Endothelial cell of hepatic sinusoid (primary cell): ENCODE data around the gene ADAR.

Source experiments
- in situ Hi-C: cut with HindIII; loops from 2 replicates; pipeline ENCODE4 v1.10.0; 2017; ENCODE audit warnings: low sequenced_read_pairs

ADAR gene

DNA sequence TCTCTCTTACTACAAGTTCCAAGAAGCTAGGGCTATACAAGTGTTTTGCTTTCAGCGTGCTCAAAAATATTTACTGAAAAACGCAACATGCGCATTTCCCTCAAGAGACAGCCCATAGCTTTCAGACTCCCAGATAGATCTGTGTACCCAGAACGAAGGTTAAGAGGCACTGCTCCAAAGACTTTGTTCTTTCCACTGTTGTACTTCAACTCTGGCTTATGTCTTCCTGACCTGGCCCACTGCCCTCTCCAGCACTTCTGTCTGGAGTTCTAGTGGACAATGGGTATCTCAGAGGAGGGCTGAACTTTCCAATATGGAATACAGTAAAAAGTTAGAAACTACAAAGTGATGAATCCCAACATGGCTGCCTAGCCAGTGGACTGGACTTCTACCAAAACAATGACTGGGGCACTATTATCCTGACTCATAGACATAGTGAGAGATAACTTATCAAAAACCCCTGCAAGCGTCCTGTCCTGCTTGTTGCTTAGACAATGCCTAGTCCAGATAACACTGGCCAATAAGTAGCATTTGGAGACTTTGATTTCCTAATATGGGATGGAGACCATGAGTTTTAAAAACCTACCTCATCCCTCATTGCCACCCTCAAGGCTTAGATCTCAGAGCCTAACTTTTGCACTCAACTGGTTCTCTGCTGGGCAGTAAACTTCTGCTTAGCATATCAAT is 8.8 kb upstream of the ADAR start:
- in situ Hi-C loops: no loop called here

DNA sequence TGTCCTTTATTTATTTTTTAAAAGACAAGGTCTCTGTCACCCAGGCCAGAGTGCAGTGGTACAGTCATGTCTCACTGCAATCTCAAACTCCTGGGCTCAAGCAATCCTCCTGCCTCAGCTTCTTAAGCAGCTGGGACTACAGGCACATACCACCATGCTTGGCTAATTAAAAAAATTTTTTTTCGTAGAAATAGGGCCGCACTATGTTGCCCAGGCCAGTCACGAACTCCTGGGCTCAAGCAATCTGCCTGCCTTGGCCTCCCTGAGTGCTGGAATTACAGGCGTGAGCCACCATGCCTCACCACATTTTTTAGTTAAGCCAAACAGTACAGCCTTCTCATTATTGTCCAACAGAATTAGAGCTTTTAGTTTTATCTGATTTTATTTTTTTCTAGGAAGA is 7.4 kb upstream of the ADAR start:
- in situ Hi-C loops: no loop called here

DNA sequence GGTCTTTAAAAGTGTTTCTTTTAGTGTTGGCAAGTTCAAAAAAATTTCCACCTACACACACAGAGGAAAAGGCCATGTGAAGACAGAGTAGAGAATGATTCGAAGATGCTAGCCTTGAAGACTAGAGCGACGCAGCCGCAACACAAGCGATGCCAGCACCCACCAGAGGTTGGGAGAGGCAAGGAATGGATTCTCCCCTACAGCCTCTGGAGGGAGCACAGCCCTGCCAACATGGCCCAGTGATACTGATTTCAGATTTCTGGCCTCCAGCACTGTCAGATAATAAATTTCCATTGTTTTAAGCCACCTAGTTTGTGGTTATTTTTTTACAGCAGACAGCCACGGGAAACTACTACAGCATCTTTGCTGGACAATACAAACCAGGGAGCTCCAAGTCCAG is 6.9 kb upstream of the ADAR start:
- in situ Hi-C loops: no loop called here

DNA sequence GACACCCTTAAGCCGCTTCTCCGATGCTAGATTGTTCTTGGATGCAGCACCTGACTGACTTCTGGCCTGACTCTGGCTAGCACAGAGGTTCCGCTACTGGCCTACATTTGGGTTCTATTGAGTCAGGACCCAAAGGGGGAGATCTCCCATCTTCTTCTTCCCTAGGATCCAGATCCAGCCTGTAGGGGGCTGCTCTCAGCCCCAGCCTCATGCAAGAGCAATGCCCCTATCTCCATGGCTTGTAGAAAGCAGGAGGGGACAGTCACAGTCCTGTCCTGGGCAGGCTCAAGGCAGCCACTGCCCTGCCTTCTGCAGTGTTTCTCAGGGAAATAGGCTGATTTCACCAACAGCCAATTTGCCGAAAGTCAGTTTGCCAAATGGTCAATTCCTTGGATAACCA is 6.3 kb upstream of the ADAR start:
- in situ Hi-C loops: no loop called here

DNA sequence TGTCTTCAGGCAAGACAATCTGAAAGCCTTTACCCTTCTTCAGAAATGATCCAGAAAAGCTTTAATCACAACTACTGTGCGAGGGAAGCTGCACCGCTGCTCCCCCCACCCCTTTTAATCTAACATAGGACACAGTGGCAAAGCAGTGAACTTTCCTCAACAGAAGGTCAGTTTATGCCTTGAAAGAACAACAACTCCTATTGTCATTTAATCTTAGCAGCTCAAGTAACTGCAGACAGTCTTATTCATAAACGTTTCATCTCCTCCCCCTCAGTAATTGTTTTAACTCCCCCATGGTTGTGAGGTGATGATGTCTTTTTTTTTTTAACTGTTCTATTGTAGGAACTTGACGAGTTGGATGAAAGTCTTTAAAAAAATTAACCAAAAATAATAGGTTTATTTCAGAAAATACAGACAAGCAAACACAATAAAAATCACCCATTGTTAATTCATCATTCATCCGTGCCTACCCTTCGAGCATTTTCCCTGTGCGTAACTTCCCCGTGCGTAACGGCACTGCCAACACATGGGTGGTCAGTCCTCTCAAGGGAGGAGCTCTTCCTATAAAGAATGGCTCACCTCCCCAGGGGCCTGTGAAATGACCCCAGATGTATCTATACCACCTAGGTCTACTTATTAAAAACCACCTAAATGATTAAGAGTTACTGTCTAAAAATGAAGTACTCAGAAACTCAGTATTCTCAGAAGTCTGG is 3.3 kb upstream of the ADAR start:
- in situ Hi-C loops: no loop called here

DNA sequence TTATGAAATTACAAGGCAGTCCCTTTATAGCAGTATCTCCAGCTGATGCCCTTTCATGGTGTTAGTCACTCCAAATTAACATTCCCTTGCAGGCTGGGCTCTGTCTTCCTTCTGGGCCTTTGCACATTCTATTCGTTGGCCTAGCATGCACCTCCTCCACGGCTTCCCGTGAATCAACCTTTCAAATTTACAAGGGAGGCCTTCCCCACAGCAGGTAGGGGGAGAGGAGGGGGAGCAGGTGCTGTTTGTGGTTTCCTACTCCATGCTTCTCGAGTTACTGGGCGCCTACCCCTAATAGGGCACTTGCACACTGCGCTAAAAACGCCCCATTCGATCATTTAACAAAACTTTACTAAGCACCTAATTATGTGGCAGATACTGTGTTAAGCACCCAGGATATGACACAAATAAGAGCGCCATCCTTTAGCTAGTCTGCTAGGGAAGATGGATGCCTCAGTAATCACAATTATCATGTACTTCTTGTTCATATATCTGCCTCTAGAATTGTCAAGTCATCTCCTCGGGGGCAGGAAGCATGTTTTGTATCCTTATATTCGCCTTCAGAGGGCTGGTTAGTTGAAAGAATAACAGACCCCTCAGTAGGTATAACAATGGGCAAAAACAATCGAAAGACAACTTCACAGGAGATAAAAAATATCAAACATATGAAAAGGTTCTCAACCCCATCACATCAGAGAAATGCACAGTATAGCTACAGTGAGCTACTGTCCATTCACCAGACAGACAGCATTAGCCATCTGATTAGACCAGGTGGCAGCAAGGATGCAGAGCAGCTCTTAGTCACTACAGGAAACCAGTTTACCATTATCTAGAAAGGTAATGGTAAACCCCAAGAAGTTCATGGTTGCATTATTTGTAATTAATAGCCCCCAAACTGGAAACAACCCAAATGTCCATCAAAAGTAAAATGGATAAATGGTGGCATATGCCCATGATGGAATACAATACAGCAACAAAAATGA is 1.7 kb upstream of the ADAR start:
- in situ Hi-C loops: no loop called here

DNA sequence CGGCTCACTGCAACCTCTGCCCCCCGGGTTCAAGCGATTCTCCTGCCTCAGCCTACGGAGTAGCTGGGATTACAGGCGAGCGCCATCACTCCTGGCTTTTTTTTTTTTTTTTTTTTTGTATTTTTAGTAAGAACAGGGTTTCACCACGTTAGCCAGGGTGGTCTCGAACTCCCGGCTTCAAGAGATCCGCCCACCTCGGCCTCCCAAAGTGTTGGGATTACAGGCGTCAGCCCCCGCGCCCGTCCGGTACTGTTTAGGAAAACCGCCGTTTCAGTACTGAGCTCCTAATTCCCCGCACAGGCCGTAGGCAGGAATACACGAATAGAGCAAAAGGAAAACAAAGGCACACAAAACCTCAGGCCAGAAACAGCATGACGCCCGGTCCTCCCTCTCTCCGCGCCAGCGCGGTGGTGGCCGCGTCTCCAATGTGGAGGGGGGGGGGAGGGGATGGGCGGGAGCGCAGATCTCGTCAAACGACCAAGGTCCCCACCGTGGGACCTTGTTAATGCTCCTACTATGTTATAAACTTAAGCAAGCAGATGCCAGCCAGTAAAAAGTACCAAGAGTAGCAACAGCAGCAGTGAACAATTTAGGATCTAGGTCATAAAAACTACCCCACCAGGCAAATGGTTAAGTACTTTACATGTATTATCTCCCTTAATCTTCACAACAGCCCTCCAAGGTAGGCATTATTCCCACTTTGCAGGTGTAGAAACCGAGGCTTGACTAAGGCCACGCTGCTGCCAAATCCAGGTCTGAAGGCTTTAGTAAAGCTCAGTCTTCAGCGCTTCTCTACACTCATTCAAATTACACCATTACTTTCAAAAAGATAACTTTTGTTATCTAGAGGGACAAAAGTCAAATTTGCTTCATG is 648 bp upstream of the ADAR start:
- in situ Hi-C loops: no loop called here

DNA sequence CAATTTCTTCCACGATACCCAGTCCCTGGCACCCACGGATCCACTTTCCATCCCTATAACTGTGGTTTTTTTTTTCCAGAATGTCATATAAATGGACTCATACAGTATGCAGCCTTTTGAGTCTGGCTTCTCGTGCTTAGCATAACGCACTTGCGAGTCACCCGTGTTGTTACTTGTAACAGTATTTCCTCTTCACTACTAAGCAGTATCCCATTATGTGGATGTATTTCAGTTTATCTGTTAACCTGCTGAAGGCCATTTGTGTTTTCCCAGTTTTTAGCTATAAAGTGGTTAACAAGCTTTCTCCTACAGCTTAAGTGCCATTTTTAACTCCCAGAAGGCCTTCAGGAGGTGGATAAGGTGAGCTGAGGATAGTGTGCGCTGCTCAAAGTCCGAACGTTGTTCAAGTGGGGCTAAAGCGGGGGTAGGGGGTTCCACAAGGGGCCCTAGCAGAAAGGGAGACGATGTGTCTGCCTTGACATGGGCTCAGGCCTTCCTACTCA is 829 bp downstream of the ADAR start:
- in situ Hi-C loops: no loop called here

DNA sequence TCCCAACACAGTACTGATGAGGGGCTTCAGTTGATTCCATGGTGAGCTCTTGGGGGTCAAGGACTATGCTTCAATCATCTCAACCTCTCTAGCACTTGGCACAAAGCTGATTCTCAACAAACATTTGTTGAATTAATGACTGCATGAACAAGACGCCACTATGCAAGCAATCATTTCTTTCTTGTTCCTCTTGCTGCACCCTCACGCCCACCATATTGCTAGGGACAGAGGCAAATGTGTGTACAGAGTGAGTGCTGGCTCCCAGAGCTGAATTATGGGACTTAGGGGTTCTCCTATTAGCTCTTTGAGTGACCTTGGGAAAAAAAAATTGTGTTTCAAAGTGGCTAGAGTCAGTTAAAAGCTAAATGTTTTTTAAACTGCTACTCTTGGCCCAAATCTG is 2.5 kb downstream of the ADAR start:
- in situ Hi-C loops: no loop called here

DNA sequence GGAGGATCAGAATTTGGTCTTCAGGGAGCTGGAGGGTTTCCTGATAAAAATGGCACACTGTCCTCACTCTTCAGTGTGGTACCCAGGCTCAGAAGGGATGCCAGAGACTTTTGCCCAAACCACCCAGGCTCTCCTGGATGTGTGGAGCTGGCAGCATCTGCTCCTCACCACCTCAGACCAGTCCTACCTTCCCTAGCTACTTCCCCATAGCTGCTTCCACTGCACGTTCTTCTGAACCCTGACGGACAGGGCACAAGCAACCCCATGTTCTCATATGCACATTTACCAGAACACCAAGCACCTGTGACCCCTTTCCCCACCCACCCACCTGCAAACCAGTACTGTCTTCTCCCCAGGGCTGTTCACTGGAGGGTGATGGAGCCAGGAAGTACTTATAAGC is 4.7 kb downstream of the ADAR start:
- in situ Hi-C loops: no loop called here

DNA sequence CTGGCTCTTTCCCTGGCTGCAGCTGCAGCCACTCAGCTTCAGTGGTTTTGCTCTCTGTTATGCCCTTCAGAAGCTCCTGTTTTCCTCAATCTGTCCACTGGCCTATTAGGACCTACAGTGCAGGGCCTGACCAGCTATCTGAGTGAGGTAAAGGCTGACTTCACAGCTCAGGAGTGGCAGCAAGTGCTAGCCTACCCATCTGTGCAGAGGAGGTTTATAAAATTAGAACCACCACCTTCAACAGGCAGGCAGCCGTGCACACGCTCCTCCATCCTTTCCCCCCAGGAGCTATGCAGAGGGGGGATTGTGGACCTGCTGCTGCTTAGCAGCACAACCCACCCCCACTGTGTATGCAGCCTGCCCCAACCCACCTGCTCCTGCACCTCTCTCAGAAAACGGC is 8.3 kb downstream of the ADAR start:
- in situ Hi-C loops: no loop called here

DNA sequence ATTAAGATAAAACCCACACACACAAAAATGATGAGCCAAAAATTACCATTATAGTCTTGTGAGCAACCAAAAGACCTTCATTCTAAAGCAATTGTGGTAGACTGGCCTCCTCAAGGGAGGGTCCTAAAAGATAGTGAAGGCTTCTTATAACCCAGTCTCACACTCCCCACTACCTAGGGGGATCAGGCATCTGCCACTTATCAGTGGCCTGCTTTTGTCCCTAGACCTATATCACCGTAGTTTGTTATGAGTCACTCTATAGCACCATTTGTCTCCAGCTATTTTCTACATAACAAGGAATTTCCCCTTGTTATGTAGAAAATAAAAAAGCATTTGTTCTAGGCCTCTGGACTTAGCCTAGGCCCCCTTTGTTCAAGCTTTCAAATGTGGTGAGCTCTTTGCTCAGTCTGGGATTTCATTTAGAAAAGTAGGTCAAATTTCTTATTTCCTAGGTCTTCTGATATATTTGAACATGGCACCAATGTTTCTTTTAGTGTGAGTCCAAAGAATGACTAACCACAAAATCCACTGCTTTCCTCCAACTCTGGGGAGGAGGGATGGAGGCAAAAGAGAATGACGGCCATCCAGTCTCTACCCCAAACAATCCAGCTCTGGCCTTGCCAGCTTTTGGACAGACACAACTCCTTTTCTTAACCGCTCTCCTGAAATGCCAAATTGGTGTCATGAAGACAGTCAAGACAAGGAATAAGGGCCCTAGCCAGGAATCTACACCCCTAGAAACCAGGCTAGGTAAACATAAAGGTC is 8.9 kb downstream of the ADAR start:
- in situ Hi-C loops: no loop called here

DNA sequence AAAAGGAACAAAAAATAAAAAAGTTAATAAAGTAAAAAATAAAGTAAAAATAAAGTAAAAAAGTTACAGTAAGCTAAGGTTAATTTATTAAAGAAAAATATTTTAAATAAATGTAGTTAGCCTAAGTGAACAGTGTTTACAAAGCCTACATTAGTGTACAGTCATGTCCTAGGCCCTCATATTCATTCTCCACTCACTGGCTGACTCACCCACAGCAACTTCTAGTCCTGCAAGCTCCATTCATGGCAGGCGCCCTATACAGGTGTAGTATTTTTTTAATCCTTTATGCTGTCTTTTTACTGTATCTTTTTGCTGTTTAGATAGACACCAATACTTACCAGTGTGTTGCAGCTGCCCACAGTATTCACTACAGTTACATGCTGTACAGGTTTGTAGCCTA is 12.4 kb downstream of the ADAR start:
- in situ Hi-C loops: no loop called here

DNA sequence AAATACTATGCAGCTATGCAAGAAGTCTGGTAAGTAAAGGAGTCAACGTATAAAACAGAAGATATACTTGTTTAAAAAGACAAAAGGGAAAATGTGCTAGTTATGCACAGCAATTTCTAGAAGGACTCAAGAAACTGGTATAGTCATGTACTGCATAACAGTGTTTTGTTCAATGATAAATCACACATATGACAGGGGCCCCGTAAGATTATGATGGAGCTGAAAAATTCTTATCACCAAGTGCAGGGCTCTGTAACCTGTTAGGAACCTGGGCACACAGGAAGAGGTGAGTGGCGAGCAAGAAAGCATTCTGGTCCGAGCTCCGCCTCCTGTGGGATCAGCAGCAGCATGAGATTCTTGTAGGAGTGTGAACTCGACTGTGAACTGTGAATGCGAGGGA is 13.2 kb downstream of the ADAR start:
- in situ Hi-C loops: no loop called here

DNA sequence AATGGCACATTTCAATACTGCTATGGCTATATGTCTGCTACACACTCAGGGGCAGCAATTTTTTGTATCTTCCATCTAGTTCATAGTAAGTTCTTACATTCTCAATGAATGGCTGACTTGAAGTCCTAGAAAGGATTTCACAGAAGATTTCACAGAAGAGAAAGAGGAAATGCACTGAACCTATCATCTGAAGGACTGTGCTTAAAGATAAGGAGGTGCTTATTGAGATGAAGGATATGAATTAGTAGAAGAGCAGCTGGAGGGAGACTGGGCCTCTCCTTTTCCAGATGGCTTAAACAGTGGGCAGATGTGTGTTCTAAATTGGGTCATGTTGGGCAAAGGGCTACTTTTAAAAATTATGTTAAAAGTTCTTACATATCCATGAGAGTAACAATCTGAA is 14.6 kb downstream of the ADAR start:
- in situ Hi-C loops: no loop called here

DNA sequence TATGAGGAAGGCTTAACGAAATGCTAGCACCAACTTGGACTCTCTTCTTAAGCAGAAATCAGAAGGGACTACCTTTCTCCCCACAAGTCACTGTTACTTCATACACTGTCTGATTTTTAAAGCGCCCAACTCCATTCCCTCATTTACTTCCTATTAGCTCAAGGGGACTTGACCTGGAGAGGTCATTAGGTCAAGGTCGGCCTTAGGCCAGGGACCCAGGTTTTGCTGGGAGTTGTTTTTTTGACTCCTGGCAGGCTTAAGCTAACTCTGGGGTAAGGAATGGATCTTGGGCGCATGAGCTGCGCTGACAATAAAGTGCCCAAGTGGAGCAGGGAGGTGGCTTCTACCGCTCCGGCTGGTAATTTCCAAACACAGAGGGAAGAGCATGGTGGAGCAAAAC is 16.8 kb downstream of the ADAR start:
- in situ Hi-C loops: no loop called here

DNA sequence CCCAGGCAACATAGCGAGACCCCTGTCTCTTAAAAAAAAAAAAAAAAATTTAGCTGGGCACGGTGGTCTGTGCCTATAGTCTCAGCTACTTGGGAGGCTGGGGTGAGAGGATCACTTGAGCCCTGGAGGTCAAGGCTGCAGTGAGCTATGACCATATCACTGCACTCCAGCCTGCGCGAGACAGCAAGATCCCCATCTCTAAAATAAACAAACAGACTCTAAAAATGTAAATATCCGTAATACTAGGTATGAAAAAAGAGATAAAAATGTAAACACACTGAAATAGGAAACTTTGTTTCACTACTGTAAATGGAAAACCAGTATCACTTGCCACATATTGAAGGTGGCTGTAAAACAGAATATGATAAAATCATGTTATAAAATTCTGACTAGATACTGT is 17.2 kb downstream of the ADAR start:
- in situ Hi-C loops: no loop called here

DNA sequence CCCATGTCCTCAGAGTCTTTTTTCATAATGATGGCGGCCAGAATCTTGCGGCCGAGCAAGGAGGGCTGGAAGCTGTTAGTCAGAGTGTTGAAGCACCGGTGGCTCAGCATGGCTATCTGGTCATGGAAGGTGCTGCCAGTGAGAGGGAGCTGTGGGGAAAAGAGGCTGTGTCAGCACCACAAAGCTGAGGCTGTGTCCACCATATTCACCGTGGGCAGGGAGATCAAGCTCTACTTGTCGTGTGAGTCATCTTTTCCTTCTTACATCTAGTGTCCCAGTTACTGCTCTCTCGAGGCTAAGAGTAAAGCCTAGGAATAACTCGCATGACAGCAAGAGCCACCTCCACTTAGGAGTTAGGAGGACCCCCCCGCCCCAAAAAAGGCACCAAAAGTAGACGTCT is 18.2 kb downstream of the ADAR start:
- in situ Hi-C loops: no loop called here

DNA sequence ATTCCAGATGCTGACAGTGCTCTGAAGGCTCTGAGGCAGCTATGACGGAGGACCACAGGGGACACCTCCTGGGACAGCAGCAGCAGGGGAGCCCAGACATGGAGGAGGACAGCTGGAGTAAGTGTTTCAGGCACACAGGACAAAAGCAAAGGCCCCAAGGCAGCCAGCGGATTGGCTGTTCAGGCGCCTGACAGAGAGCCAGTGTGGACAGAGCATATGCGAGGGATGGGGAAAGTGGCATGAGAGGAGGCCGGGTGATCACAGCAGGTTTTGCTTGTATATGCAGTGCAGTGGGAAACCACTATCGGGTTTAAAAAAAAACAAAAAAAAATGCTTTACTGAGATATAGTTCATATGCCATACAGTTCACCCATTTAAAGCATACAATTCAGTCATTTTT is 21.3 kb downstream of the ADAR start:
- in situ Hi-C loops: no loop called here

DNA sequence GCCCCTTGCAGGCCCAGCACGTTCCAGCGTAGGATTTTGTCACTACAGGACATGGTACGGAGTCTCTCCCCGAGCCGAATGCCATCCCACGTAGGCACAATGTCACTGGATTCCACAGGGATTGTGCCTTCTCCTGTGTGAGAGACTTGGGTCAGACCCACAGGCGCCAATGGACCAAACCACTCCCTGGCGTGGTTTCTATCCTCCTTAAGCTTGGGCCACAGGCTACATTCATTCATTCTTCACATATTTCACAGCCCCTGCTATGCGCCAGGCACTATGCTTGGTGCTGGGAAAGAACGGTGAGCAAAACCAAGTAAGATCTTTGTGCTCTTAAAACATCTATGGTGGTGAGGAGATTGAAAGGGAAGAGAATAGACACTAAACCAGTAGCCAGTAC is 21.8 kb downstream of the ADAR start:
- in situ Hi-C loops: no loop called here
